Left lung (tissue), 10 donors: ENCODE measurements around the gene GXYLT1. TPM values are rescaled to one million over a fixed set of nuclear protein-coding genes. Genes with fewer than 3 reads are reported as not detected.
"Not testable (repeated sequence)": the region's sequence is repeated elsewhere in the genome, so short reads cannot be mapped to it uniquely, and the experiment has no call there.

Source experiments
- ATAC-seq: fragments of 200-7000 bp; cut with Tn5 transposase; one replicate; pipeline ENCODE4 v1.9.1; 2020; ENCODE audit warnings: moderate library complexity
- DNase-seq, 4 donors: peaks; one replicate each; pipeline ENCODE4 v3.0.0-alpha.2; 2013 to 2020
- H3K27ac ChIP-seq, 2 donors: fragments of 200-600 bp; sonication (generic) in 1 of 2; one replicate each; pipeline versions ENCODE4 v1.5.0 to v1.8.0; 2020 to 2021
- H3K27me3 ChIP-seq, 2 donors: fragments of 200-600 bp; sonication (generic) in 1 of 2; one replicate each; pipeline versions ENCODE4 v1.5.0 to v1.8.0; 2020 to 2021
- H3K36me3 ChIP-seq, 2 donors: fragments of 200-600 bp; sonication (generic) in 1 of 2; one replicate each; pipeline versions ENCODE4 v1.5.0 to v1.8.0; 2020 to 2021
- H3K4me1 ChIP-seq, 2 donors: fragments of 200-600 bp; one replicate each; pipeline ENCODE4 v1.8.0; 2021
- H3K4me3 ChIP-seq, 2 donors: fragments of 200-600 bp; sonication (generic) in 1 of 2; one replicate each; pipeline versions ENCODE4 v1.5.0 to v1.8.0; 2020 to 2021; ENCODE audit warnings: mild to moderate bottlenecking in 1 of 2
- H3K9me3 ChIP-seq, 2 donors: fragments of 200-600 bp; sonication (generic) in 1 of 2; one replicate each; pipeline versions ENCODE4 v1.5.0 to v1.8.0; 2020 to 2021
- intact Hi-C, 2 donors: fragments of 100-400 bp; cut with DNase I; formaldehyde crosslinking; loops; one replicate each; pipeline versions ENCODE4 v1.11.2 to v1.14.2; 2022
- polyA plus RNA-seq, 6 donors: library from polyadenylated mRNA; unstranded; fragments of 120-200 nt; gene quantifications; one replicate each; pipeline ENCODE4 v1.2.1, GENCODE V29; 2013; ENCODE audit not compliant: insufficient read length in 6 of 6
- total RNA-seq, 2 donors: library from RNA; stranded (reverse); fragmentation: NEBNext Ultra II Directional; extraction: Animal tissue kit (Norgen Biotek cat#: 25700); gene quantifications; one replicate each; pipeline ENCODE4 v1.2.1, GENCODE V29; 2021
- TF ChIP-seq, protein P1 (sequence below), 2 donors: fragments of 200-600 bp; sonication (generic) in 1 of 2; IDR thresholded peaks; one replicate each; pipeline versions ENCODE4 v1.5.0 to v1.8.0; 2021; ENCODE audit warnings: antibody characterized with exemption in 2 of 2
- donor health status: DM: no; HTN: yes; CAD: no.
- donor health status: DM: no; HTN: no; CAD: no.

Gene GXYLT1
- total and polyA plus RNA-seq, 8 donors = 14.5 to 23.9 (median 20.8) TPM

- Histone ChIP-seq H3K27me3 (no peaks in the 10 kb centered on the region), H3K4me3 (no peak overlapping the region), H3K27ac (no peak overlapping the region), H3K4me1 (no peaks in the 10 kb centered on the region), H3K9me3 (peaks cover 0 to 2% of the 10 kb centered on the region in 2 donors), H3K36me3 (peaks cover 0 to 12% of the 10 kb centered on the region in 2 donors)
- no peak for DNase-seq
- TF ChIP-seq, protein P1, sequence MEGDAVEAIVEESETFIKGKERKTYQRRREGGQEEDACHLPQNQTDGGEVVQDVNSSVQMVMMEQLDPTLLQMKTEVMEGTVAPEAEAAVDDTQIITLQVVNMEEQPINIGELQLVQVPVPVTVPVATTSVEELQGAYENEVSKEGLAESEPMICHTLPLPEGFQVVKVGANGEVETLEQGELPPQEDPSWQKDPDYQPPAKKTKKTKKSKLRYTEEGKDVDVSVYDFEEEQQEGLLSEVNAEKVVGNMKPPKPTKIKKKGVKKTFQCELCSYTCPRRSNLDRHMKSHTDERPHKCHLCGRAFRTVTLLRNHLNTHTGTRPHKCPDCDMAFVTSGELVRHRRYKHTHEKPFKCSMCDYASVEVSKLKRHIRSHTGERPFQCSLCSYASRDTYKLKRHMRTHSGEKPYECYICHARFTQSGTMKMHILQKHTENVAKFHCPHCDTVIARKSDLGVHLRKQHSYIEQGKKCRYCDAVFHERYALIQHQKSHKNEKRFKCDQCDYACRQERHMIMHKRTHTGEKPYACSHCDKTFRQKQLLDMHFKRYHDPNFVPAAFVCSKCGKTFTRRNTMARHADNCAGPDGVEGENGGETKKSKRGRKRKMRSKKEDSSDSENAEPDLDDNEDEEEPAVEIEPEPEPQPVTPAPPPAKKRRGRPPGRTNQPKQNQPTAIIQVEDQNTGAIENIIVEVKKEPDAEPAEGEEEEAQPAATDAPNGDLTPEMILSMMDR (IDR thresholded peaks at IDR 0.05) = no peak
- no peak for ATAC-seq
- intact Hi-C loops = no loop called here
Measured at GRCh38 chr12:42119085-42119633, 25.5 kb downstream of the GXYLT1 start.

- DNase-seq (no peak), ATAC-seq (no peak)
- Histone ChIP-seq H3K36me3 (peaks cover 0 to 12% of the 10 kb centered on the region in 2 donors), H3K27me3 (no peaks in the 10 kb centered on the region), H3K27ac (no peak overlapping the region), H3K9me3 (peaks cover 0 to 2% of the 10 kb centered on the region in 2 donors), H3K4me1 (no peaks in the 10 kb centered on the region), H3K4me3 (no peak overlapping the region)
- intact Hi-C loops = no loop called here
- TF ChIP-seq, protein P1 (IDR thresholded peaks at IDR 0.05) = no peak
Measured at GRCh38 chr12:42118136-42118879, 26.4 kb downstream of the GXYLT1 start.

GRCh38 chr12:42109031-42109430 lies 35.6 kb downstream of the GXYLT1 start:
- TF ChIP-seq, protein P1 (IDR thresholded peaks at IDR 0.05) = no peak
- no peak overlapping the region for H3K4me3 ChIP-seq
- no peak overlapping the region for H3K27ac ChIP-seq
- no peaks in the 10 kb centered on the region for H3K4me1 ChIP-seq
- DNase-seq (no peak), ATAC-seq (no peak)
- intact Hi-C loops = no loop called here
- H3K9me3 ChIP-seq = peaks cover 0 to 5% of the 10 kb centered on the region in 2 donors
- peaks cover 0 to 21% of the 10 kb centered on the region in 2 donors for H3K36me3 ChIP-seq
- H3K27me3 ChIP-seq = no peaks in the 10 kb centered on the region

DNA sequence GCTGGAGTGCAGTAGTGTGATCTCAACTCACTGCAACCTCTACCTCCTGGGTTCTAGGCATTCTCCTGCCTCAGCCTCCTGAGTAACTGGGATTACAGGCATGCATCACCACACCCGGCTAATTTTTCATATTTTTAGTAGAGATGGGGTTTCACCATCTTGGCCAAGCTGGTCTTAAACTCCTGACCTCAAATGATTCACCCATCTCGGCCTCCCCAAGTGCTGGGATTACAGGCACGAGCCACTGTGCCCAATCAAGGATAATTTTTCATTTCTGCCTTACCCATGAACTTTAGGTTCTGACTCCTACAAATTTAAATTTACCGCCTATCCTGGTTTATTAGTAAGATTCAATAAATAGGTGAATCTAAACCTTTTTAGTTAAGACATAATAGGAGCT lies 37.9 kb downstream of the GXYLT1 start:
- H3K4me3 ChIP-seq, H3K4me1 ChIP-seq, H3K27ac ChIP-seq, ATAC-seq, H3K27me3 ChIP-seq, H3K9me3 ChIP-seq, intact Hi-C loops, DNase-seq: not testable (repeated sequence)
- H3K36me3 ChIP-seq = peaks cover 0 to 13% of the 10 kb centered on the region in 2 donors

DNA sequence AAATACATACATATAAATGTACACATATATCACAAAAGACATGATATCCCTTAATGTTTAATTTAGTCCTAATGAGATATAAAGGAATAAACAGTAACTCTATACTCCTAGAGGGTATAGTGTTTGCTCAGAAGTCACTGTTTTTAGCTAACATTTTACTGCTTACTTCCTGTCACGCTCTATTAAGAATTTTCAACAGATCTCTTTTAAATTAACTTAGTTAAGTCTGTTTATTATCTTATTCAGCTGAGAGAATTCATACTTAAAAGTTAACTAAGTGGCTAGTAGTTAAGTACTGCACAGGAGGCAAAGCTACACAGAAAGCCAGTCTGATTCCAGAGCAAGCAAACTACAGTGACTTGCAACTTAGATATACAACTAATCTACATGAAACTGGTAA lies 39.9 kb downstream of the GXYLT1 start:
- Histone ChIP-seq H3K4me3 (no peak overlapping the region), H3K27me3 (no peaks in the 10 kb centered on the region), H3K36me3 (peaks cover 0 to 8% of the 10 kb centered on the region in 2 donors), H3K9me3 (no peaks in the 10 kb centered on the region), H3K4me1 (no peaks in the 10 kb centered on the region), H3K27ac (no peak overlapping the region)
- no peak for DNase-seq
- no peak for ATAC-seq
- intact Hi-C loops = no loop called here
- TF ChIP-seq, protein P1 (IDR thresholded peaks at IDR 0.05) = no peak
